CD4-positive, alpha-beta memory T cell (primary cell): Measurements from ENCODE around the gene CCDC97. TPM values are rescaled to one million over a fixed set of nuclear protein-coding genes. Genes with fewer than 3 reads are reported as not detected.
"Not testable (repeated sequence)": the region's sequence is repeated elsewhere in the genome, so short reads cannot be mapped to it uniquely, and the experiment has no call there.

ENCODE experiments used
- CTCF ChIA-PET: fragments of 350-600 bp; sonication (Branson Sonifier 250); formaldehyde crosslinking; loops from one replicate; lab custom pipeline; 2021; ENCODE audit warnings: inconsistent platforms; ENCODE audit not compliant: partially characterized antibody; lab: Charles Lee
- POLR2A ChIA-PET: fragments of 350-600 bp; sonication (Branson Sonifier 250); formaldehyde crosslinking; loops from one replicate; lab custom pipeline; 2021; ENCODE audit not compliant: partially characterized antibody; lab: Charles Lee
- DNase-seq, 5 donors: peaks; one replicate each; pipeline versions ENCODE4 v3.0.0 to v3.0.0-alpha.2; 2020 to 2022; ENCODE audit warnings: mixed read lengths in 1 of 5
- H3K27ac ChIP-seq: one replicate; pipeline ENCODE4 v1.7.0; 2013; ENCODE audit warnings: low read depth, low read length
- H3K27me3 ChIP-seq: 2 replicates; pipeline ENCODE4 v1.7.0; 2013; ENCODE audit warnings: mild to moderate bottlenecking, low read length, moderate library complexity; ENCODE audit not compliant: insufficient read depth
- H3K36me3 ChIP-seq: 2 replicates; pipeline ENCODE4 v1.7.0; 2013; ENCODE audit warnings: mild to moderate bottlenecking, low read length, moderate library complexity; ENCODE audit not compliant: insufficient read depth
- H3K4me1 ChIP-seq: 2 replicates; pipeline ENCODE4 v1.7.0; 2013; ENCODE audit warnings: mild to moderate bottlenecking, low read length, moderate library complexity; ENCODE audit not compliant: insufficient read depth
- H3K4me3 ChIP-seq, 2 donors: one replicate each; pipeline ENCODE4 v1.7.0; 2013; ENCODE audit warnings: low read length in 2 of 2, mild to moderate bottlenecking in 1 of 2
- H3K9me3 ChIP-seq, 2 donors: one replicate each; pipeline ENCODE4 v1.7.0; 2013; ENCODE audit warnings: low read length in 2 of 2, control low read depth in 1 of 2; ENCODE audit not compliant: control insufficient read depth in 1 of 2
- H3K27ac Mint-ChIP-seq, 7 donors: one replicate each; pipeline ENCODE4 v1.8.0; 2020 to 2021; ENCODE audit warnings: mixed read lengths in 7 of 7, mild to moderate bottlenecking in 6 of 7, inconsistent platforms in 3 of 7, moderate library complexity in 3 of 7
- H3K27me3 Mint-ChIP-seq, 2 donors: one replicate each; pipeline ENCODE4 v1.8.0; 2020 to 2021; ENCODE audit warnings: mixed read lengths in 2 of 2
- H3K36me3 Mint-ChIP-seq, 2 donors: one replicate each; pipeline ENCODE4 v1.8.0; 2020 to 2021; ENCODE audit warnings: mixed read lengths in 2 of 2, inconsistent platforms in 1 of 2, mild to moderate bottlenecking in 1 of 2
- H3K4me1 Mint-ChIP-seq, 4 donors: one replicate each; pipeline ENCODE4 v1.8.0; 2020 to 2021; ENCODE audit warnings: mixed read lengths in 4 of 4, mild to moderate bottlenecking in 1 of 4
- H3K4me3 Mint-ChIP-seq, 8 donors: one replicate each; pipeline ENCODE4 v1.8.0; 2020 to 2021; ENCODE audit warnings: mixed read lengths in 8 of 8, mild to moderate bottlenecking in 7 of 8, moderate library complexity in 6 of 8, inconsistent platforms in 3 of 8
- H3K9me3 Mint-ChIP-seq, 8 donors: one replicate each; pipeline ENCODE4 v1.8.0; 2020 to 2021; ENCODE audit warnings: mixed read lengths in 8 of 8, mild to moderate bottlenecking in 5 of 8, inconsistent platforms in 3 of 8, moderate library complexity in 1 of 8
- intact Hi-C: fragments of 100-400 bp; cut with micrococcal nuclease; formaldehyde crosslinking; loops from one replicate; pipeline ENCODE4 v1.15.1; 2023
- polyA plus RNA-seq, 2 donors: library from polyadenylated mRNA; unstranded; fragments of 300-500 nt; fragmentation: Illumina TruSeq; gene quantifications; one replicate each; pipeline ENCODE4 v1.2.3, GENCODE V29; 2021
- total RNA-seq, 2 experiments: library from RNA; stranded (reverse); gene quantifications; one replicate each; pipeline ENCODE4 v1.2.3, GENCODE V29; 2021

The CCDC97 gene
- total and polyA plus RNA-seq, 4 experiments from 2014 or later, result 23.2 to 61.4 (median 44.3) TPM

DNA sequence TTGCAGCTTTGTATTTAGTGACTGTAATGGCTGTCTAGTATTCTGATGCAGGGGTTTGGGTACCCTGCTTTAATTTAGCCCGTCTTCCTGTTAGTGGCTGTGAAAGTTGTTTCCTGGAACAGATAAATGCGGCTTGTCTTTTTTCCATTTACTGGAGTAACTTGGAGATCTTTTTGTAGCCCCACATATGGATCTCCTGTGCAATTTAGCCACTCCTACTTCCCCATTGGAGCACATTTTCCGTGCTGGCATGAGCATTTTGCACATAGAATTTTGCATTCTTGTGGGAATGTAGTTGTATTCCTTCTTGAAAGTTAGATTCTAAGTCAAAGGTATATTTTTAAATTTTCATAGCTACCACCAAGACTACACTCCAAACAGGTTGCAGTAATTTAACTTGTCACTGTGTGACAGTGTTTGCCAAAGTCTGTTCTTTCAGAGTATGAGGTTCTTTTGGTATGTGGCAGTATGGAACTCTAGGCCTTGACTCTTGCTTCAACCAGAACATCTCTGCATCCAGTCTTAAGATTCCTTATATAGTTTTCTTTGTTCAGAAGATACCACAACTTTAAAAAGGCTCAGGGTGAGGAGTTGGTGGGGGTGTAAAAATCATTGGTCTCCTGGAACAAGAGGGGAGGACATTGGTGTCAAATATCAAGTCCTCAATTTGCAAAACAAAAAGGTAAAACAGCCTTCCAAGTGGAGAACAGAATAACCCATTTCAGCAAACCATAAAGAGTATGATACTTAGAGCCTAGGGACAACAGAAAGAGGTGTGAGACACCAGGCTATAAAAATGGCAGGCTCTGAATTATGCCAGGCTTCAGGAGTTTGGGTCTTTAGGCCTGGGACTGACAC is 21.1 kb upstream of the CCDC97 start:
- ChIA-PET CTCF (interaction anchor here (1.0 to 2.5 kb wide), 6 partner anchors 10 to 85 kb away, joined by 3 to 13 read pairs (median 4); partner anchors contain the start of gene HNRNPUL1), POLR2A (interaction anchor here (1.0 to 26.9 kb wide), 6 partner anchors 13 to 64 kb away, joined by 3 to 711 read pairs (median 6); partner anchors contain the start of genes HNRNPUL1 and TGFB1)
- H3K27ac ChIP-seq, result no peak overlapping the region

DNA sequence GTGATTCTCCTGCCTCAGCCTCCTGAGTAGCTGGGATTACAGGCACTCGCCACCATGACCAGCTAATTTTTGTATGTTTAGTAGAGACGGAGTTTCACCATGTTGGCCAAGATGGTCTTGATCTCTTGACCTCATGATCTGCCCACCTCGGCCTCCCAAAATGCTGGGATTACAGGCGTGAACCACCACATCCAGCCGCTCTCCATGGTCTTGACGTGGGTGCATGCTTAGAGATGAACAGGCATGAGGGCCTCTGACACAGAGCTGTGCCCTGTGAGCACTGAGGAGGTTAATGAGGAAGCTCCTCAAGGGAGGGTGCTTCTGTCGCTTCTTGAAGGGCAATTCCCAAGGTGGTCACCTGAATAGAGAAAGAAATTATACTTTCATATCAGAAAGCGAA is 20.2 kb upstream of the CCDC97 start:
- POLR2A ChIA-PET, result interaction anchor here (0.6 to 26.9 kb wide), 6 partner anchors 12 to 150 kb away, joined by 3 to 711 read pairs (median 6); partner anchors contain the start of genes HNRNPUL1 and TGFB1
- H3K27me3 ChIP-seq, H3K4me1 ChIP-seq, H3K27me3 Mint-ChIP-seq, H3K9me3 ChIP-seq, H3K27ac ChIP-seq, DNase-seq, H3K4me3 Mint-ChIP-seq, H3K4me3 ChIP-seq, H3K9me3 Mint-ChIP-seq: not testable (repeated sequence)
- CTCF ChIA-PET, result interaction anchor here (1.4 kb wide), 1 partner anchor 25 kb away, joined by 4 read pairs; the partner anchor contains the start of gene HNRNPUL1
- peaks cover 11 to 20% (median 14%) of the 10 kb centered on the region in 4 donors for H3K4me1 Mint-ChIP-seq
- peaks cover 83% of the 10 kb centered on the region for H3K36me3 ChIP-seq
- peaks cover 55 to 85% of the 10 kb centered on the region in 2 donors for H3K36me3 Mint-ChIP-seq
- H3K27ac Mint-ChIP-seq, result peak overlapping the region in 6 of 7 donors; percentile 12 to 77 (median 58)
- intact Hi-C loops, result loop anchor here (2.0 kb wide), 1 partner anchor 19 kb away; no protein-coding TSS in a partner anchor

More for the DNA sequence above, 21.1 kb upstream of the CCDC97 start:
- Mint-ChIP-seq H3K4me1 (peaks cover 2 to 20% (median 10%) of the 10 kb centered on the region in 4 donors), H3K27me3 (no peaks in the 10 kb centered on the region), H3K36me3 (peaks cover 51 to 84% of the 10 kb centered on the region in 2 donors), H3K9me3 (no peaks in the 10 kb centered on the region), H3K4me3 (peak overlapping the region in 1 of 8 donors; percentile 10), H3K27ac (peak overlapping the region; percentile 42 to 84 (median 68))
- intact Hi-C loops, result loop anchor here (2.0 kb wide), 1 partner anchor 20 kb away; no protein-coding TSS in a partner anchor
- peaks cover 7% of the 10 kb centered on the region for H3K4me1 ChIP-seq
- no peaks in the 10 kb centered on the region for H3K27me3 ChIP-seq
- H3K36me3 ChIP-seq, result peaks cover 80% of the 10 kb centered on the region
- no peaks in the 10 kb centered on the region for H3K9me3 ChIP-seq
- no peak overlapping the region for H3K4me3 ChIP-seq
- DNase-seq, result no peak

DNA sequence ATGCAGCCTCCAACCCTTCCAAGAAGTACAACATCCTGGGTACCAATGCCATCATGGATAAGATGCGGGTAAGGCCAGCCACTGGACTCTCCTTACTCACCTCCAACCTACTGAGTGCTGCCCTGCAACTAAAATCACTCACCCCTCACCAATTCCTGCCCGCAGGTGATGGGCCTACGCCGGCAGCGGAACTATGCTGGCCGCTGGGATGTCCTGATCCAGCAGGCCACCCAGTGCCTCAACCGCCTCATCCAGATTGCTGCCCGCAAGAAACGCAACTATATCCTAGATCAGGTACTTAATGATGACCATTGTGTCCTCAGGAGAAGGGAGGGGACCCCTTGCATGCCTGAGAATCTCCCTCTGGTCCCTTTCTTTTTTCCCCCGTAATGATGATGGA is 15.6 kb upstream of the CCDC97 start:
- peak overlapping the region in 5 of 7 donors; percentile 16 to 99 (median 79) for H3K27ac Mint-ChIP-seq
- POLR2A ChIA-PET, result interaction anchor here (7.5 to 26.9 kb wide), 2 partner anchors 14 to 32 kb away, joined by 81 to 711 read pairs; partner anchors contain the start of genes CCDC97 and HNRNPUL1
- peaks cover 39 to 51% (median 50%) of the 10 kb centered on the region in 4 donors for H3K4me1 Mint-ChIP-seq

DNA sequence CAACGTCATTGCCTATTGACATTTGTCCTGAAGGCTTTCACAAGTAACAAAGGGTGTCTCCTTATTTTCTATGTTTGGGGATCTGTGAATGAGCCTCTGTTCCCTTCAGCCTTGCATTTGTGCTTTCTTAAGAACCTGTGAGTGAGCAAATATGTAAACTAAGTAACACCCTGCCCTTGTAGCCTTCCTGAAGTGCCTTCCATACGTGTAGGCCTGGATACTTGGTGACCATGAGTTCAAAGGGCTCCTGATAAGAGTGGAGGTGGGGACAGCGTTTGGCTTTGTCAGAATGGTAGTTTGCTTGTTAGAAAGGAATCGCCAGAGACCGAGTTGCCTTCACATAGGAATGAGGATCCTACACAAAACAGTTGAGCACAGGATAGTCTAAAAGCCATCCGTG is 14.5 kb upstream of the CCDC97 start:
- Mint-ChIP-seq H3K9me3 (peaks cover 0 to 4% (median 0%) of the 10 kb centered on the region in 8 donors), H3K27ac (peak overlapping the region; percentile 14 to 100 (median 99)), H3K27me3 (no peaks in the 10 kb centered on the region), H3K4me1 (peaks cover 50 to 62% (median 61%) of the 10 kb centered on the region in 4 donors), H3K36me3 (peaks cover 67 to 96% of the 10 kb centered on the region in 2 donors), H3K4me3 (peak overlapping the region in 1 of 8 donors; percentile 35)
- Histone ChIP-seq H3K27ac (no peak overlapping the region), H3K4me1 (peaks cover 55% of the 10 kb centered on the region), H3K36me3 (peaks cover 84% of the 10 kb centered on the region), H3K9me3 (no peaks in the 10 kb centered on the region), H3K27me3 (no peaks in the 10 kb centered on the region), H3K4me3 (no peak overlapping the region)
- ChIA-PET POLR2A (interaction anchor here (1.0 to 26.9 kb wide), 4 partner anchors 13 to 175 kb away, joined by 3 to 711 read pairs (median 48); partner anchors contain the start of genes CCDC97 and HNRNPUL1), CTCF (interaction anchor here (6.5 kb wide), 1 partner anchor 11 kb away, joined by 54 read pairs; no protein-coding TSS in a partner anchor)
- intact Hi-C loops, result no loop called here
- no peak for DNase-seq

More for the DNA sequence above, 15.6 kb upstream of the CCDC97 start:
- intact Hi-C loops, result no loop called here
- CTCF ChIA-PET, result interaction anchor here (6.5 kb wide), 1 partner anchor 12 kb away, joined by 54 read pairs; no protein-coding TSS in a partner anchor
- Mint-ChIP-seq H3K9me3 (peaks cover 0 to 4% (median 0%) of the 10 kb centered on the region in 8 donors), H3K36me3 (peaks cover 65 to 95% of the 10 kb centered on the region in 2 donors), H3K4me3 (no peak overlapping the region), H3K27me3 (no peaks in the 10 kb centered on the region)
- Histone ChIP-seq H3K4me3 (no peak overlapping the region), H3K27ac (no peak overlapping the region), H3K36me3 (peaks cover 86% of the 10 kb centered on the region), H3K4me1 (peaks cover 44% of the 10 kb centered on the region), H3K27me3 (no peaks in the 10 kb centered on the region), H3K9me3 (no peaks in the 10 kb centered on the region)
- DNase-seq, result no peak

DNA sequence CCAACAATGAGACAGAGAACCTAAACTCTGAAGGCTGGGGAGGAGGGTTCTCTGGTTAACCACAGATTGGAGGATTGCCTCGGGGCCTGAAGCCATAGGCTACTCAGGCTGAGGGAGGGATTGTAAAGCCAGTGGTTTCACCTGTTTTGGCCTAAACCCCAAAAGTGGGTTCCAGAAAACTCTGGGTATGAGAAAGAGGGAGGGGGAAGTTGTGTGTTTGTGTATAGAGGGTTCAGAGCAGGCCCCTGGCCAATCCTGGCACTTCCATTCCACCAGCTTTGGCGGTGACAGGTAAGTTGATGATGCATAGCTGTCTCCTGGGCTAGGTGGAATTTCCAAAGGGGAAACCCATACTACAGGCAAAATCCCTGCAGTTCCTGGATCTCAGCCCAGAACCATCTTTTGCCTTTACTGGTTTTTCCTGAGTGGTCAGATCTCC is 13.5 kb upstream of the CCDC97 start:
- peaks cover 84% of the 10 kb centered on the region for H3K36me3 ChIP-seq
- H3K27ac ChIP-seq, result peak overlapping the region; percentile 76
- no peak overlapping the region for H3K4me3 ChIP-seq
- intact Hi-C loops, result no loop called here
- Mint-ChIP-seq H3K4me1 (peaks cover 59 to 72% (median 67%) of the 10 kb centered on the region in 4 donors), H3K27me3 (no peaks in the 10 kb centered on the region), H3K4me3 (peak overlapping the region in 6 of 8 donors; percentile 12 to 85 (median 58)), H3K27ac (peak overlapping the region; percentile 95 to 100 (median 99)), H3K36me3 (peaks cover 66 to 98% of the 10 kb centered on the region in 2 donors), H3K9me3 (peaks cover 0 to 4% (median 0%) of the 10 kb centered on the region in 8 donors)
- H3K27me3 ChIP-seq, result no peaks in the 10 kb centered on the region
- H3K9me3 ChIP-seq, result no peaks in the 10 kb centered on the region
- H3K4me1 ChIP-seq, result peaks cover 65% of the 10 kb centered on the region
- POLR2A ChIA-PET, result interaction anchor here (1.0 to 26.9 kb wide), 6 partner anchors 12 to 176 kb away, joined by 3 to 711 read pairs (median 10); partner anchors contain the start of genes CCDC97 and HNRNPUL1
- CTCF ChIA-PET, result interaction anchor here (1.0 to 6.5 kb wide), 2 partner anchors 10 to 57 kb away, joined by 4 to 54 read pairs; partner anchors contain the start of gene TGFB1
- peak in 1 of 5 donors; percentile 58 for DNase-seq

DNA sequence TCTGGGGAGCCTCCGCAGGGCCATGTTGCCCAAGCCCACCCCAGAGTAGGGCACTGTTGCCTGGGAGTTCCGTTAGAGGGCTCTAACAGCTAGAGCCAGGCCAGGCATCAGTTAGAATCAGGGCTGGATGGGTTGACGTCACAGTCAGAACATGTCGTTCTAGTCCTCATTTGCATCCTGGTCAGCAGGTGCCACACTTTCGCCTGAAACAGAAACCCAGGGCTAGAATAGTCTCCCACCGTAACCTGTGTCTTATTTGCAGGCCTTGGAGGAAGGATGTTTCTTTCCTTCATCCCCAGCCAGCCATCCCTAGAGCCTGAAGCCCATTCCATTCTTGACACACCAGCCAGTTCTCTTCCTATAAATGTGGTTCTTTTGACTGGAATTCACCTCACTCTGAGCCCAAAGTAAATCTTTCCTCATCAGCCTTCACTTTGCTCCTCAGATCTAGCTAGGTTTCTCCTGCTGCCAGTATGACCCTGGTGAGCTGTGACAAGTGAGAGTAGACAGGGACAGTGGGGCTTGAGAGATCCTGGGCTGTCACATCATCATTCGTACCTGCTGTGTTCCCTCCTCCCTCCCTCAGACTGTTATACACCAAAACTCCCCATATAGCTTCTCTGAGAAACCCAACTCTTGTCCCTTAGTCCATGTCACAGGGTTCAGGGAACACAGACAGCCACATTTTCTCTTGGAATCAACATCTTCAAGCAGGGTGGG is 12.2 kb upstream of the CCDC97 start:
- Histone ChIP-seq H3K27ac (peak overlapping the region; percentile 76), H3K36me3 (peaks cover 77% of the 10 kb centered on the region), H3K4me3 (no peak overlapping the region), H3K27me3 (no peaks in the 10 kb centered on the region), H3K9me3 (no peaks in the 10 kb centered on the region), H3K4me1 (peaks cover 78% of the 10 kb centered on the region)
- peak overlapping the region in 7 of 8 donors; percentile 59 to 85 (median 70) for H3K4me3 Mint-ChIP-seq
- H3K27ac Mint-ChIP-seq, result peak overlapping the region; percentile 95 to 100 (median 99)
- no peaks in the 10 kb centered on the region for H3K27me3 Mint-ChIP-seq
- peaks cover 0 to 4% (median 0%) of the 10 kb centered on the region in 8 donors for H3K9me3 Mint-ChIP-seq
- H3K36me3 Mint-ChIP-seq, result peaks cover 68 to 99% of the 10 kb centered on the region in 2 donors
- H3K4me1 Mint-ChIP-seq, result peaks cover 67 to 85% (median 77%) of the 10 kb centered on the region in 4 donors
- ChIA-PET CTCF (interaction anchor here (1.0 to 12.4 kb wide), 5 partner anchors 9 to 94 kb away, joined by 3 to 165 read pairs (median 5); partner anchors contain the start of gene HNRNPUL1), POLR2A (interaction anchor here (0.6 to 26.9 kb wide), 10 partner anchors 8 to 272 kb away, joined by 3 to 711 read pairs (median 3); partner anchors contain the start of genes CCDC97, DMAC2 and HNRNPUL1)
- intact Hi-C loops, result no loop called here
- DNase-seq, result peak in 4 of 5 donors; percentile 37 to 66 (median 44)
